Stimulated activated CD8-positive, alpha-beta memory T cell treated with anti-CD3 and anti-CD28 coated beads, Interleukin-4, amount 100 ng/mL, for 1 hour (primary cell): ENCODE measurements around the gene EEA1.

Source experiments
- DNase-seq, 2 donors: peaks; one replicate each; pipeline ENCODE4 v3.0.0-alpha.2; 2020; ENCODE audit warnings: low read depth in 2 of 2, low spot score in 1 of 2

EEA1 gene

DNA sequence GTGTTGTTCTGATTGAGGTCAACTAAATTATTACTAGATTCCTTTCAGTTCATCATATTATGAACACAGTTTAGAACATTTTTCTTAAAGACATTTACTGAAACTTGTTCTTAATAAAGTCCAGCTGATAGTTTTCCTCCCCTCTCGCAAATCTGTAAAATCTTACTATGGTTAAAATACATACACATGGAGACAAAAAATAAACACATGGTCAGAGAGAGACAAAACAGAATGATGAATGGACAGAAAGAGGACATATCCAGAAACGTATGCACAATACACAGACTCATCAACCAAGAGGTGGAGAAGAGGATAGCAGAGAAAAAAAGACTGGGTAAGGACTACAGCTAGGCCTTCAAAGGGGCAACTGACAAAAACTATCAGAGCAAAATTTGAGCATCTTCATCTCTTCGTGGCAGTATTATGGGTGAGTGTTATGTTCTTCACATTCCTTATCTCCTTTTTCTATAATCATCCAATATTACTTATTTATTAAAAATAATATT, 38.4 kb downstream of the EEA1 start:
- no peak for DNase-seq

GRCh38 chr12:92886131-92886530, 43.0 kb downstream of the EEA1 start:
- no peak for DNase-seq

DNA sequence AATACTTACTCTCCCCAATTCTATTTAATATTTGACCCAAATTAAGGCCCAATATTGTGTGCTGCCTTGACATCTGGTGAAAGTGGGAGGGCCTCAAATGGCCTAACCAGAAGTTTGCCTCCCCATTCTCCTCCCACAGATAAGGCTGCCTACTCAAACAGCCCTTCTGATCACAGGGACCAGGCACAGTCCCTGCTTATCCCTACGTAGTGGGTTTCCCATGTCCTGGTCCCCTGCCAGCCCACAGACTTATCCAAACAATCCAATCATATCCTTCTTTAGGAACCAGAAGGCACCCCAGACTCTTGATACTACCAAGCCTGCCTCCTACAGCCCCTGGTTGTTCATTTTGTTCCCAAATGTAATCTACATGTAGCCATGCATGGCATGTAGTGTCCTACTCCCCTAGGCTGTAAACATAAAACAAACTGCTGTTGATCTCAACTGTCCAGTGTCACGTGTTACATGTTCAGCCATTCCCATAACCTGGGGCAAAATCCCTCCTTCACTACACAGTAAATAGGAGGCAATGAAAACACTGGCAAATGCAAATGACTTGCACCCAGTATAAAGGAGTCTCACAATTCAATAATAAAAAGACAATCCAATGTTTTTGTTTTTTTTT, 49.3 kb downstream of the EEA1 start:
- no peak for DNase-seq

- no peak for DNase-seq
Observed at GRCh38 chr12:92877904-92878303, 51.2 kb downstream of the EEA1 start.

DNA sequence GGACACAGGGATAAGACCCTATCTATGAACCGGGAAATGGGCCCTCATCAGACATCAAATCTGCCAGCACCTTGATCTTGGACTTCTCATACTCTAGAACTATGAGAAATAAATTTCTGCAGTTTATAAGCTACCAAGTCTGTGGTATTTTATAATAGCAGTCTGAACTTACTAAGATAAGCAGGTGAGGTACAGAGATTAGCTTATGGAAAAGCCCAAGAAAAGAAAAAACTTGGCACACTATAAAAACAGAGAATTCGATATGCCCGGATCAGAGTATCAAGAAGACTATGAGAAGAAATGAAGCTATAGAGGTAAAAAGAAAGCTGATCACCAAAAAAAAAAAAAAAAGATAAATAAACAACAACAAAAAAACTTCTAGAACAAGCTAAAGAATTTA, 52.6 kb downstream of the EEA1 start:
- no peak for DNase-seq

GRCh38 chr12:92871116-92871515, 58.0 kb downstream of the EEA1 start:
- DNase-seq, result no peak

DNA sequence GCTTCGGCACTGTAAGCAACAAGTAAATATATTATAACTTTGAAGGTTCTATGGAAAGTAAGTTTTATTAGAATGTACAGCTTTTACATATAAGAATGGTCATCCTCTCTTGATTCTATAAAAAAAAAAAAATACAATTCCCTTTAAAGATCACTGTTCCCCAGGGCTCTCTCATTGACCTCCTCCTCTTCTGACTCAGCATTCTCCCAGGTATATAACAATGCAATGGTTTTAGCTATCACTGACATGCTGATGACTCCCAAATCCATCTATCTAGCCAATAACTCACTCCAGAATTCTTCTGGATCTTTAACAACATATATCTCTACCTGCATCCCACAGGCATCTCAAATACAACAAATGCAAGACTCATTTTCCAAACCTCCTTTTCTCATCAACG, 62.7 kb downstream of the EEA1 start:
- DNase-seq, result no peak

DNA sequence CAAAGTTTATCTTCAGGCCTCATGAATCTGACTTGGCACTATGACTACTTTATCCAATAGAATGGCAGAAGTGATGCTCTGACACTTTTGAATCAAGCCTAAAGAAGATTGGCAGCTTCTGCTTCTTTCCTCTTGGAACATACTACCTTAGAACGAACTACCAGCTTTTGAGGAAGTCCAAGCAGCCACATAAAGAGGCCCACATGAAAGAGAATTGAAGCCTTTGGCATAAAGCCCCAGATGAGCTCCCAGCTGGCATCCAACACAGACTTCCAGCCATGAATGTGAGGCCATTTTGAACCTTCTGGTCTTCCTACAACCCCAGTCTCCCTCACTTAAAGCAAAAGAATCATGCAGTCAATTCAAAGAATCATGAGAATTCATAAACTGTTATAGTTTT, 65.8 kb downstream of the EEA1 start:
- DNase-seq, result no peak

DNA sequence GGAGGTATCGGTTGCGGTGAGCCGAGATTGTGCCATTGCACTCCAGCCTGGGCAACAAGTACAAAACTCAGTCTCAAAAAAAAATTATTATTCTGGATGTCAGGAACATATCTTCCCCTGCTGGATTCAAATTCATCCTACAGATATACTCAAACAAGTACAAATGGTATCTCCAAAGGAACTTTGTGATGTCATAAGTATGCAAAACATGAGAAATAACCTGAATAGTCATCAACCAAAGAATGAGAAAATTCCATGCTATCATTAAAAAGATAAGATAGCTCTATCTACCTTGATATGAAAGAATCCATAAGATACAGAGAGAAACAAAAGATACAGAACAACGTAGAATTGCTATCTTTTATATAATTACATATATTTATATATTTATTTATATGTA, 67.7 kb downstream of the EEA1 start:
- DNase-seq, result no peak

GRCh38 chr12:92860521-92860920, 68.6 kb downstream of the EEA1 start:
- no peak for DNase-seq

GRCh38 chr12:92859650-92860386, 69.3 kb downstream of the EEA1 start:
- no peak for DNase-seq

DNA sequence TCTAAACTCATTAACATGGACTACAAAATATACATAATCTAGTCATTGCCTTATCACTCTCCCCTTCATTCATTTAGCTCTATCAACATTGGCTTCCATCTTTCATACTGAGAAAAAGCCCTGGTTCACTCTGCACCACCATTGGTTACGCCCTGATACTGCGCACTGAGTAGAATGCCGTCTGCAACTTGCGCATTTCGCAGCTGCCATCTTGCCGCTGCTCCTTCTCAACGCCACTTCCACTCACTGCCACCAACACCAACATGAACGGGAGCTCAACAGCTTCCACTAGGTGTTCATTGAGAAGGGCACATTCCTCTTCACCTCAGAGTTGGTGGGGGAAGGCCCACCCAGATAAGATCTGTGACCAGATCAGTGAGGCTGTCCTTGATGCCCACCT, 71.3 kb downstream of the EEA1 start:
- DNase-seq, result no peak

DNA sequence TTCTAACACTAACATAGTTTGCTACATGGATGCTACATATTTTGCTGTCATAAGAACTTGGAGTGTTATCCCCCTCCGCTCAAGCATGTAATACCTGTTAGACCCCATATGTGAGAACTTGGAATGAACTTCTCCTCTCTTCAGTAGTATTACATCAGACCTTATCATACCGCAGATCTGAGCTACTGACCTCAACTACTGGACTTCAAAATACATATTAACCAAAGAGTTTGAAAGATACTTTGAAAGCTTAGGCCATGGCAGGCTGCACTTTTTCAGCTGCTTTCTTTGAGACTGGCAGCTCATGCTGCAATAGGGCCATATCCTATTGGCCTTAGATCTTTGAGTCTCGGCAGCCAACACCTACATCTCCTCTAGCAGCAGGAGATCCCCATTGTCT, 74.8 kb downstream of the EEA1 start:
- no peak for DNase-seq

DNA sequence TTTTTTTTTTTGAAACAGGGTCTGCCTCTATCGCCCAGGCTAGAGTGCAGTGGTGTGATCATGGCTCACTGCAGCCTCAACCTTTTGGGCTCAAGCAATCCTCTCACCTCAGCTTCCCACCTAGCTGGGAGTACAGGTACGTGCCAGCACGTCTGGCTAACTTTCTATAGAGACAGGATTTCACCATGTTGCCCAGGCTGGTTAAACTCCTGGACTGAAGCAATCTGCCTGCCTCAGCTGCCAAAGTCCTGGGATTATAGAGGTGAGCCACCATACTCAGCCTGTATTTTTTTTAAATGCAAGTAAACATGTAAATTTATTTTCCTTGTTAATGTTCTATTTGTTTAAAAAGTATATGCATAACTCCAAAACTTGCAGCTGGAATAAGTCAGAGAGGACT, 80.4 kb downstream of the EEA1 start:
- DNase-seq, result no peak

- DNase-seq, result no peak
Observed at GRCh38 chr12:92847368-92847767, 81.7 kb downstream of the EEA1 start.

- DNase-seq, result no peak
Observed at GRCh38 chr12:92845329-92845728, 83.8 kb downstream of the EEA1 start.

- no peak for DNase-seq
Observed at GRCh38 chr12:92844151-92844763, 84.8 kb downstream of the EEA1 start.

- DNase-seq, result no peak
Observed at GRCh38 chr12:92829686-92830282, 99.3 kb downstream of the EEA1 start.

DNA sequence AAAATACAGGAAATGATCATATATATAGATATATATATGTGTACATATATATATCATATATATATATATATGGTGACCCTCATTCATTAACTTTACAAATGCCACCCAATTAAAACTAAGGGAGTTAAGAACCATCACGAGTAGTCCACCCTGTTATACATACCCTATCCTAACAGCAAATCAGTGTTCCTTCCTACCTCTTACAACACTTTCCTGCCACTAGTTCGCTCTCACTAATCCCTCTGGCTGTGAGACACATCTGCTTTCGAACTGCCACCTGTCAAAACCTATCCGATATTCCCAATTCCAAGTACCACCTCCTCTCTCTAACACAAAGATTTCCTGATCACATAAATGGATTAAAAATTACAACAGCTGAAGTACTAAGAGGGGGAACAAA, 100.5 kb downstream of the EEA1 start:
- DNase-seq, result no peak

GRCh38 chr12:92827836-92828431, 101.2 kb downstream of the EEA1 start:
- DNase-seq, result no peak

DNA sequence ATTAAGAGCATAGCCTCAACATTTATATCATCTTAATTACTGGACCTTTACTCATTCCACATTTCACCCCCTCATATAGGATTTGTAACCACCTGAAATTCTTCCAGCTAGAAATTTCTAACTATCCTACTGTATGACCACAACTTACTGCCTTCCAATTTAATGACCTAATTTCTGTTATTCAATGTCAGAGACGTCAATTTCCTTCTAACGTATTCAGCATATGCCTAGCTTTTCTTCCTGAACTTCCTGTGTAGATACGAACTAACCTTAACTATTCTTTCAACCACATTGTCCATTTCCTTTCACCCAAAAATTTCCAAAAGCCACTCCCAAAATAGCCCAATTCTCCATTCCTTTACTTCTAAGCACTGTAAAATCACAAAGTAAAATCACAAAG, 108.0 kb downstream of the EEA1 start:
- no peak for DNase-seq

GRCh38 chr12:92814584-92814983, 114.5 kb downstream of the EEA1 start:
- DNase-seq, result no peak
